C4-2B (cell line): Measurements from ENCODE around the gene ITGB4.

ENCODE experiments used
- CTCF ChIP-seq: fragments of 450-650 bp; conservative IDR thresholded peaks from 2 replicates; pipeline ENCODE4 v1.5.1; 2017; ENCODE audit warnings: mild to moderate bottlenecking
- ZFX ChIP-seq: fragments of 450-650 bp; IDR thresholded peaks from 2 replicates; pipeline ENCODE4 v1.6.1; 2017

- TF ChIP-seq CTCF (no peak), ZFX (no peak)
Observed at GRCh38 chr17:75693500-75694481, 27.5 kb upstream of the ITGB4 start.
